ENCODE results near the gene FAM83C.

Gene FAM83C

DNA sequence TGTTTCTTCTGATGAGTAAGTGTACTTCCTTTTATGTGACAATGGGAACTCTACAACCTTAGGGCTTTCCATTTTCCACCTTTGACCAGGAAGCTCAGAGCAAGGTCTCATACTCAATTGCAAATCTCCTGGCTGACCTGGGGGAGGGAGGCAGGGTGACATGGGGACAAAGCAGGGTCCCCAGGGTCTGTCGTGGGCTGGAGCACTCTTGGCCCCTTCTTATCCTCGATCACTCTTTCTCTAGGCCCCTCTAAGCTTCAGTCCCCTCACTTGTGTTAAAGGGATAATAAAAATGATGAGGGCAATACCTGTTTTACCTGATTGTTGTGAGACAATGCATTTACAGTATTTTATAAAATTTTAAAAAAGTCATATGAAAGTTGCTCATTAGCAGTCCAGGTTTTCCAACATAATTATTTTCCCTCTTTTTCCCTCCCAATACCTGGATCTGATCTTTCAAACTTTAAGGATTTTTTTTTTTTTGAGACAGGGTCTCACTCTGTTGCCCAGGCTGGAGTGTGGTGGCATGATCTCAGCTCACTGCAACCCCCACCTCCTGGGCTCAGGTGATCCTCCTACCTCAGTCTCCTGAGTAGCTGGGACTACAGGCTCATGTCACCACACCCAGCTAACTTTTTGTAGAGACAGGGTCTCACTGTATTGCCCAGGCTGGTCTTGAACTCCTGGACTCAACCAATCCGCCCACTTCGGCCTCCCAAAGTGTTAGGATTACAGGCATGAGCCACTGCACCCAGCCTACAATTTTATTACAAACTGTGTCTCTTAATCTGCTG is 8.4 kb upstream of the FAM83C start:
- in situ Hi-C loops (cut with HindIII; ENCODE audit: low sequenced_read_pairs) = no loop called here

DNA sequence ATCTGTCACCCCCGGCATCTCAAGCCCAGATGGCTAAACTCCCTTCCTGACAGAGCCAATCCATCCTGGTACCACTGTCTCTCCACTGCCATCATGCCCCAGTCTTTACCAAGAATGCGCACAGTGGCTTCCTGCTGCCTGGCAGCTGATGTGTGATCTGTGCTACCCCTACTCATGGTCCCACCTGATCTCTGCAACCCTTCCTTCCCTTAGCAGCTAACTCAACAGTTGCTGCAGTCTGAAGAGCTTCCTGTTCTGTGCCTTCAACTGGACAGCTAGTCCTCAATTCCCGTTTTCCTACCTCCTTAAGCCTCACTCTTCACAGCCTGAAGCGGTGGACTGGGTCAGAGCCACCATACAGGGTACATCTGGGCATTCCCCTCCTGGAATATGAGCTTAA is 7.6 kb upstream of the FAM83C start:
- in situ Hi-C loops (cut with HindIII; ENCODE audit: low sequenced_read_pairs) = no loop called here

DNA sequence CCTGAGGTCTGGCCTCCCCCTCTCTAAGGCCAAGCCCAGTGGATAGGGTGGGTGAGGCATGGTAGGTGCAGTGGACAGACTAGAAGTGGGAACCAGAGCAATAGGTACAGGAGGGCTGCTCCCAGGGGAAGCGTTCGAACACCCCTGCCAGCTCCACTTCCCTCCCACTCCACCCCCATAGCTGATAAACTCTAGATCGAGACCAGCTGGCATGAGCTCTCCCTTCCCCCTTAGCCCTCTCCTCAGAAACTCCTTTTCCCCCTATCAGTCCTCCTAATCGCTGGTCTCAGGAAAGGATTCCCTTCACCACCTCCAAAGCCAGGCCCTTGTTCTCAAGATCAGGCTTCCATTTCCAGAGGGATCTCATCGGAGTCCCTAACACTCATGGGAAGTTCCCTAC is 6.0 kb upstream of the FAM83C start:
- in situ Hi-C loops (cut with HindIII; ENCODE audit: low sequenced_read_pairs) = no loop called here

DNA sequence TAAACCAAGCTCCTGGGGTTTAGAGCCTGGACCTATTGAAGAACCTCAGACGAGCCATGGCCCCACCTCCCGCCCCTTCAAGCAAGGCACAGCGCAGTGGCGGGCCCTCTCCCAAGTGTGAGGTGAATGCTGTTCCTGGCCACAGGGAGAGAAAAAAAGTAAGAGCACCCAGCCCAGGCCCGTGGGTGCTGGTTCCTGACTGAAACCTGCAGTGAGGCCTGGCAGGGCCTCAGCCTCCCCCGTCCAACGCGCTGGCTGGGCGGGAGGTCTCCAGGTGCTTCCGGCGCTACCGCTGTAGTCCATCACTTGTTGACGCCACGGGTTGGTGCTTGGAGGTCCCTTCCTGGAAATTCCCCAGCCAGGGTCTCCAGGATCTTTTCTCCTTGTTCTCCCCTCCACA is 5.5 kb upstream of the FAM83C start:
- in situ Hi-C loops (cut with HindIII; ENCODE audit: low sequenced_read_pairs) = no loop called here

DNA sequence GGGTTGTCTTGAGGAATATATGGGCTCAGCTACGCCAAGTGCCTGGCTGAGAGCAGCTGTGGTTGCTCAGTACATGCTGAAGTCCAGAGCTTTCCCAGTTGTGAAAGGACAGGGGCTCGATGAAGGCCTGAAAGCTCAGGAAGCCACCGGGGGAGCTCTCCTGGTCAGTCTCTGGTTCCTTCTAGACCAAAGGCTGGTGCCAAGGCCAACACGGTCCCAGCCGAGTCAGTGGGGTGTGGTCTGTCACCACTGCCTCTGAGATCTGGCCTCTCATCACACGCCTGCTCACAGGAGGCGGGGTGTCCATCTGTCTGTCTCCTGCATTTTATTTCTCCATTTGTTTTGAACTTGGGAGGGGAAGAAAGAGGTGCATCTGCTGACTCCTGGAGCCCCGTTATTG is 4.9 kb upstream of the FAM83C start:
- in situ Hi-C loops (cut with HindIII; ENCODE audit: low sequenced_read_pairs) = no loop called here

DNA sequence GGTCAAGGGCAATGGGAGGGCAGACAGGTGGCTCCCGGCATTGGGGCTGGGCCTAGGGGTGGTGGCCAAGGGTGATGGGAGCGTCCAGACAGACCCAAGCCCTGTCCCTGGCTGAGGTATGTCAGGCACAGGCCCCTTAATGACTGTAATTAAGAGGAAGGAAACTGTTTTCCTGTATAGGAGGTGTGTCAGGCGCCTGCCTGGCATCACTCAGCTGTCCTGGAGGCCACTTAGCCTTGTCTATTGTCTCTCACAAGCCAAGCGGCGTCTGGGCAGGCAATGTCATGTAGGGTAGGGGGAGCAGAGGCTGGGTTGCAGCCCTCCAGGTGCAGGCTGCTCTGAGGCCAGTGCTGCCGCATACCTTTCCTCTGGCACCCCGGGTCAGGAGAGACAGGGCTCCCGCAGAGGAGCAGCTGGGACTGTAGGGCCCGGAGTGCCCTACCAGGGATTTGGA is 3.9 kb upstream of the FAM83C start:
- in situ Hi-C loops (cut with HindIII; ENCODE audit: low sequenced_read_pairs) = no loop called here

DNA sequence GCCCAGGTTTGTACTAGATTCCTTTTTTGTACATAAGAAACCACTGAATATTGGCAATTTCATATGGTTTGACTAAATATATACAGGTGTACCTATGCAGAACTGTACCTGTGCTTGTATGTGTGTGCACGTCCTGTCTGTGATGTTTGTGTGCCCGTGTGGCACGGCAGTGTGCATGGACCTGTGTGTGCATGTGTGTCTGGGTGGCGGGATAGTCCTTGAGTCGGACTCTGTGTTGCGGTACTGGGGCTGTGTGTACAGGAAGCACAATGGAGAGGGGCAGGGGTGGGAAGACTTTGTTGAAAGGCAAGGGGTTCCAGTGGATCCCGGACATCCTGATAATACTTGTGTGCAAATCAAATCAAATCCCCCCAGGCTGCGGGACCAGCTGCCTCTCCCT is 3.4 kb upstream of the FAM83C start:
- in situ Hi-C loops (cut with HindIII; ENCODE audit: low sequenced_read_pairs) = no loop called here

DNA sequence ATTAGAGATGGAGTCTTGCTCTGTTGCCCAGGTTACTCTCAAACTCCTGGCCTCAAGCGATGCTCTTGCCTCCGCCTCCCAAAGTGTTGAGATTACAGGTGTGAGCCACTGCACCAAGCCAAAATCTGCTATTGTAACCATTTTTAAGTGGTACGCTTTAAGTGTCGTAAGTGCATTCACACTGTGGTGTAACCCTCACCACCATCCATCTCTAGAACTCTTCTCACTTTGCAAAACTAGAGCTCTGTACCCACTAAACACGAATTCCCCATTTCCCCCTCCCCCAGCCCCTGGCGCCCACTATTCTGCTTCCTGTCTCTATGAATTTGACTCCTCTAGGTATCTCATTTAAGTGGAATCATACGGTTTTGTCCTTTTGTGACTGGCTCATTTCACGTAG is 2.8 kb upstream of the FAM83C start:
- in situ Hi-C loops (cut with HindIII; ENCODE audit: low sequenced_read_pairs) = no loop called here

DNA sequence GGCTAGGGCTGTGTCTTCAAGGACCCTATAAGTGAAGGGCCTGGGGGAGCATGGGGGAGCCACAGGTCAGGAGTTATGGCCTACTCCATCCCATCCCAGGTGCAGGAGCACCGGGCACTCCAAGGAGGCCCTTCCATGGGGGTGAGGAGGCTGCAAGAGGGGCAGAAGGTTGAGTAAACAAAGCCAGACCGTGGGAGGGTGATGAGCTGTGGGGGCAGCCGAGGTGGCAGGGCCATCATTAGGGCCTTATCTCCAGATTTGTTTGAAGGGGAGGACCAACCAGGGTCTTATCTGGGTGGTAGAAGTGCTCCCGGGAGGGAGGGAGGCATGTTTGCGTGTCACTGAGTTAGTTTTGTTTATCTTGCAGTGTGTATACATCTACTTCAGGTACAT is 2.1 kb upstream of the FAM83C start:
- in situ Hi-C loops (cut with HindIII; ENCODE audit: low sequenced_read_pairs) = no loop called here

DNA sequence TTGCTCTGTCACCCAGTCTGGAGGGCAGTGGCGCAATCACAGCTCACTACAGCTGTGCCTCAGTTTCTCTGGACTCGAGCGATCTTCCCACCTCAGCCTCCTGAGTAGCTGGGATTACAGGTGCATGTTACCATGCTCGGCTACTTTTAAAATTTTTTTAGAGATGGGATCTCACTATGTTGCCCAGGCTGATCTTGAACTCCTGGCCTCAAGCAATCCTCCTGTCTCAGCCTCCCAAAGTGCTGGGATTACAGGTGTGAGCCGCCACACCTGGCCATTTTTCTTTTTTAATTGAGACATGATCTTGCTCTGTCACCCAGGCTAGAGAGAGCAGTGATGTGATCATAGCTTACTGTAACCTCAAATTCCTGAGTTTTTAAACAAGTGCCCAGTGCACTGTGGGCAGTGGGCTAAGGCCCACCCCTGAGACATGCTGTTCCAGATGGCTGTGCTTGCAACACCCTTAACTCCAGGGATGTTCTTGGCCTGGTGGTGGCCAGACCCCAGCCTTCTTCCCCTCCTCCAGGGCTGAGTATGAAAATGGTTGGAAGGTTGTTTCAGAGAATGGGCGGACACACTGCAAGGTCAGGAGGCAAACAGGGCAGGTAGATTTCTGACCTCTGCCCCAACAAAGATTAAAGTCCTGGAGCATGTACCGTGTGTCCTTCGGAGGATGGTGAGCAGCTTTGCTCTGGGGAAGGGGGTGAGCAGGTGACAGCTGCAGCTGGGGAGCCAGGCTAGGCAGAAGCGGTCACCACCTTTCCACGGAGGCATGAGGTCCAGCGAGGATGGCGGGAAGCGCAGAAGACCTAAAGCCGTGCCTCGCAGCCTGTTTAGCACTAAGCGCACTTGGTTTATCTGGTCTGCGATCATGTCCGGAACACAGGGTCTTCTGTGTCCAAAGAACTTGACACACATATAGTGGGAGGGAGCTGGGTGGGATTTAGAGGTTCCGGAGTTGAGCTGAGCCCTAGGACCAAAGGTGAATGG is 1.4 kb upstream of the FAM83C start:
- in situ Hi-C loops (cut with HindIII; ENCODE audit: low sequenced_read_pairs) = no loop called here

DNA sequence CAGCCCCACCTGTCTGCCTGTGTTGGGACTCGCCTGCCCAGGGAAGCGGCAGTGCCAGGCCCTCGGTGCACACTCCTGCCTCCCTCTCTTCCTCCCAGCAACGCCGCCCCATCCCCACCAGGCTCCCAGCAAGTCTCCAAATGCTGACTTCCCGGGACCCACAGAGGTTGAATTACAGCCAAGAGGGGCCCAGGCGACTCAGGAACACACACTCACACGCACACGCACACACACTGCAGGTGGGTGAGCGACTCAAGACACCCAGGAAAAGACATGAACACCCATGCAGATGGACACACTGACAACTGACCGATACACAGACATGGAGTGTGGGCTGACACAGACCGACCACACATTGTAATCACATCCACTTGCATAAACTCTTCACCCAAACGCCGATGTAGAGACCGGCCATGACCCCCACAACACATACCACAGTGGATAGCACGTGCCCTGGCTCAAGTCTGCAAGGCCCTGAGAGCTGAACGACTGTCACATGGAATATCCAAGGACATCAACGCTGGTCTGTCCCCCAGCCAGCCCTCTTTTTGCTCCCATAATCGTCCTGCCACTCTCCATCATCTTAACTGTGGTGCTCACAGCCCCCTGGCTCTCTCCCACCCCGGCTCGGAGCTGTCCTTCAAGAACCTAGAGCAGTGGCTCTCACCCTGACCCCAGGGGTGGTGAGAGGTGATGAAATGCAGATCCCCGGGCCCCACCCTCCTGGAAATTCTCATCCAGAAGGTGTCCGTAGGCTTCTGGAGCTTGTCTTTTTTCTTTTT is 470 bp upstream of the FAM83C start:
- in situ Hi-C loops (cut with HindIII; ENCODE audit: low sequenced_read_pairs) = no loop called here

DNA sequence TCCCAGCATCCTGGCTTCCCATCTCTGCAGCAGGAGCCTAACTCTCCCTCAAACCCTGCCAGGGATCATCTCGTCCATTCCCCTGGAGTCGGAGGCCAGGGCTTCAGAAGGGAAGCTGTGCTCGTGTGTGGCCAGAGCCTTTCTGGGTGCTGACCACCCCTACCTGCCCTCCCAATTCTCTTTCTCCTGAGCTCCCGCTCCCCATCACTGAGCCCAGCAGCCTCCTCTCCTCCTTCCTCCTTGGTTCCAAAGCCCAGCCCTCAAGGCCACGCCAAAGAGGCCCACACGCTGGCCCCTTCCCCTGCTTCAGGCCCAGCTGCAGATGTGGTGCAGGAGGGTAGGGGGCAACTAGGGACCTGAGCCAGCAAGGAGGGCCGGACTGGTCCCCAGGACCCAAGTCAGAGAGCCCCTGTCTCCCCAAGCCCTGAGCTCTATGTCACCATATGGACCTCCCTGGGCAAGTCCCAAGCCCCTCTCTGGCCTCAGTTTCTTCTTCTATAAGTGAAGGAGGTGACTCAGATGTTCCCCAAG is 1.3 kb downstream of the FAM83C start:
- in situ Hi-C loops (cut with HindIII; ENCODE audit: low sequenced_read_pairs) = no loop called here

DNA sequence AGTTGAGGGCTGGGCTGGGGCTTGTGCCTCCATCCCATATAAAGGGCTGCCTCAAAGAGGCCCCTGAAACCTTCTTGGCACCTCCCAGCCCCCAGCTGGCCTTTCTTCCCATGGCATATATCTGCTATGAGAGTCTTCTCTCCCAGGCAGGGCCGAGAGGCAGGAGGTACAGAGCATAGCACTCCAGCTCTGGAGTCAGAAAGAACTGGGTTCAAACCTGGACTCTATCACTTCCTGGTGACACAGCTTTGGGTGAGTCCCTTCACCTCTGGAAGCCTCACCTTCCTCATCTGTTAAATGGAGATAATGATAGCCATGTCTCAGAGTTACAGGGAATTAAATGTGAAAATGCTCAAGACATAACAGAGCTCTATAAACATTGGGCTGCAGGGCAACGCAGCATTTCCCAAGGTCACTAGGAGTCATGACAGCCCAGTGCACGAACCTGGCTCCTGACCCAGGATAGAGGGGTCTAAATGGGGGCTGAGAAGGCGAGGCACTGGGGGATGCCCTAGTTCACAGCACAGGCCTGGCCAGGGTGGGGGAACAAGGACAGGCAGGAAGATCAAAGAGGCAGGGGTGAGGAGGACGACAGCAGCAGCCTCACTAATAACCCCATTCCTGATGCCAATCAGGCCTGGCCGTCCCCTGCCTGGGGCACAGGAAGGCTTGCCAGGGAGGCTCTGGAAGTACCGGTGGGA is 1.9 kb downstream of the FAM83C start:
- in situ Hi-C loops (cut with HindIII; ENCODE audit: low sequenced_read_pairs) = no loop called here

DNA sequence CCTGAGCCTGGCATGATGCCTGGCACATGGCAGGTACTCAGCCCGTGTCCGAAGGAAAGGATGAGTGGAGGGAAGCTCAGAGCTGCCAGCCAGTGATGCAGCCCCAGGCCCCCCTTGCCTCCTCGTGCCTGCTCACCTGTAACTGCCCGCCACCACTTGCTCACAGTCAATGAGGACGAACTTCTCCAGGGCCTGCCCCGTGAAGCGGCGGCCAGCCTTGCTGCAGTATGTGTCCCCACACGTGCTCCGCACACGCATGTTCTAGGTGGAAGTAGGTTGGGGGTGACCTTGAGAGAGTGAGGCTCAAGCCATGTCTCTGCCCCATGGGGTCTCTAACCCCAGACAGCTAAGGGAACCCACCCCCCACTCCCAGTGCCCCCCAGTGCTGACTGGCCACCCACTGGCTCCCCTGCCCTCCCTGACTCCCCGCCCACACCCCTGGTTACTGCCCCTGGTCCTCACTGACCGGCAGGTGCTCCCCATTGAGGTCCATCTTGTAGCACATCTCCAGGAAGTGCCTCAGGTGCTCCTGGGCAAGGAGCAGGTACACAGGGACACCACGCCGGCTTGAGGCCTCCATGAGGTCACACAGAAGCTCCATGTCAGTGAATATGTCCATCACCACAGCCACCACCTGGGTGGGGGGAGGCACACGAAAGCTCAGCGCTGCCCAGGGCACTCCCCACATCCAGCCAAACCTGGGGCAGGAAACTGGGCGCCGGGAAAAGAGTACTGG is 3.7 kb downstream of the FAM83C start:
- in situ Hi-C loops (cut with HindIII; ENCODE audit: low sequenced_read_pairs) = no loop called here

DNA sequence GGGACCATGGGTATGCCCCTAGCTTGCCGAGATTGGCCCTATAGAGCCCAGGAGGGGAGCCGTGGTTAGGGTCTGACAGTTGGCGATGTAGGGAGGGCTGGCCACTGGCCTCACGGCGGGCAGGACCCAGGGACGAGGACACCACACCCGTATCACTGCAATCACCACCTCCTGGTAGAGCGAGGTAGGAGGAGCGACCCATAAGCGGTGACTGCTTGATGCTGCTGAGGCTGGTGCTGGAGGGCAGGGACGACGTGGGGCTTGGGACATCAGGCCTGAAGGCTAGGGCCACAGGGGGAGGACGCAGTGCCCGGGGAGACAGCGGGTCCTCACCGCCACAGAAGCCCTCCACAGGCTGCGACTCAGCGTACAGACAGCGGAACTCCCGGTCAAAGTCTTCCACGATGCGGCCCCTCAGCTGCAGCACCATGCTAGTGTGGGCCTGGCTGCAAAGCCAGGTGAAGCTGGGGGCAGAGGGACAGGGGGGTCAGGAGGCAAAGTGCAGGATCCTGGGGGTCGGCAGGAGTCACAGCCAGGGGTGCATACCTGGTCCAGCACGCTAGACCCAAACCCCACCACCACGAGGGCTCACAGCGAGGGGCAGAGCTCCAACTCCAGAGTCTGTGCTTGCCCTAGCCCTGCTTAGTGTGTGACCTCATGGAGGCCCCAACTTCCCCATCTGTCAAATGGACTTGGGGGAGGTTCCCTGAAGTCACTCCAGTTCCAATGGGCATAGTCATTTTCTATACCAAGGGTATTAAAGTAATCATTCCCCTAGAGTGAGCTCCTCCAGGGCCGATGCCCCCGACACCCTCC is 4.5 kb downstream of the FAM83C start:
- in situ Hi-C loops (cut with HindIII; ENCODE audit: low sequenced_read_pairs) = no loop called here

DNA sequence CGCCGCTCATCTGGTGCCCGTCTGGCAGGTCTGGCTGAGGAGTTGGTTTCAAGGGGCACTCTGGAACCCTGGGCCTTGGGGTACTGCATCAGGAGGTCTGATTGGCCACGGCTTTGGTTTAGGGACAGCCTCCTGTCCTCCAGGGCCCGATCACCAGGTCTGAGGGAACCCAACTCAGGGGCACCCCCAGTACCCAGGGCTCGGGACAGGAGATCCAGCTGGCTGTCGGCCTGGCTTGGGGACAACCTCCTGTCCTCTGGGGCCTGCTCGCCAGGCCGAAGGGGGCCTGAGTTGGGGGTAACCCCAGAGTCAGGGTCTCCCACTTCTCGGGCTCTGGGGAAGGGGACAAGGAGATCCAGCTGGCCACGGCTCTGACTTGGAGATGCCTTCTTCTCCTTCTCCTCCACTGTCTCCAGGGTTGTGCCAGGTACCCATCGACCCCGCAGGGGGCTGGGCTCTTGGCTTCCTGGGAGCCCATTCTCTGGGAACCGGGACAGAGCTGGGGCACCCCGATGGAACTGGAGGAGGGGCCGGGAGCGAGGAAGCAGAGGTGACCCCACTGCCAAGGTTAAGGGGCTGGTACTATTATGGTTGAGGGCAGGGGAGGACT is 5.2 kb downstream of the FAM83C start:
- in situ Hi-C loops (cut with HindIII; ENCODE audit: low sequenced_read_pairs) = no loop called here

DNA sequence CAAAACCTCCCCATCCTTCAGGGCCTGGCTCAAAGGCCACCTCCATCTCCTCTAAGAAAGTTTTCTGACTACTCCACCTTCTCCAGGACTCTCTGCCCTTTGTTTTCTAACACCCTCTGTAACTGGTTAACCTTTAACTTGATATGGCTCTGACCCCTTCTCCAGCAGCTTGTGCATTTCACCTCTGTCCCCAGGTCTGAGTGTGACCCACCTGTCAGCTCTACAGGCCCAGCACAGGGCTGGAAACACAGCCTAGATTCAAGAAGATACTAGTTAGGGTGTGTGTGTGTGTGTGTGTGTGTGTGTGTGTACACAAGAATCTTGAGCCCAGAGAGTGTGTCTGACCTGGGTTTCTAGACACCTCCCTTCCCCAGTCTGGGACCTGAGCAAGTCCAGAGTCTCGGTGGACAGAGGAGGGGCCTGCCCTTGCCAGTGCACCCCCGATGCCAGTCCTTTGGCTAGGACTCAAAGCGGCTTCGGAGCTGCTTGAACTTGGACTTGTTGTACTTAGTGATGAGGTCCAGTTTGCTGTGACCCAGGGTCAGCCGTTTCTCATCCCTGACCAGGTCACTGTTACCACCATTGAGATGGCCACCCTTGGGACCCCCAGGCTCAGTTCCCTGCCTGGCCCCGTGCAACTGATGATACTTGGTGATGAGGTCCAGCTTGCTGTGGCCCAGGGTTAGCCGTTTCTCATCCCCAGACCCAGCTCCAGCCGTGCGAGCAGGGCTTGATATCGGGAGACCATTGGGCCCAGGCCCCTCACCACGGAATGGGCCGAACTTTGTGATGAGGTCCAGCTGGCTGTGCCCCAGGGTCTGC is 5.9 kb downstream of the FAM83C start:
- in situ Hi-C loops (cut with HindIII; ENCODE audit: low sequenced_read_pairs) = no loop called here

DNA sequence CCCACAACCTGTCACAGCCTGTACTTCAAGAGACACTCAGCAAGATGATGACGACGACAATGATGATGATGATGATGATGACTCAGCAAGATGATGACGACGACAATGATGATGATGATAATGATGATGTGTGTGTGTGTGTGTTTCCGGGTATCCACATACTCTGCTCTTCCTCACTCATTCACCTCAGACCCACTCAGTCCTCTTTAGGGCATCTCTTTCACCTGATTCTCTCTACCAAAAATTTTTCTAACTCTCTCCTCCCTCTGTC is 6.5 kb downstream of the FAM83C start:
- in situ Hi-C loops (cut with HindIII; ENCODE audit: low sequenced_read_pairs) = no loop called here

Measured in DLD1 (cell line).